ENCODE data around the gene IKZF1. TPM values are rescaled to one million over a fixed set of nuclear protein-coding genes. Genes with fewer than 3 reads are reported as not detected.

The IKZF1 gene
- total and polyA plus RNA-seq, 2 of the 4 experiments (the other 2 are of a cell fraction), result not detected

DNA sequence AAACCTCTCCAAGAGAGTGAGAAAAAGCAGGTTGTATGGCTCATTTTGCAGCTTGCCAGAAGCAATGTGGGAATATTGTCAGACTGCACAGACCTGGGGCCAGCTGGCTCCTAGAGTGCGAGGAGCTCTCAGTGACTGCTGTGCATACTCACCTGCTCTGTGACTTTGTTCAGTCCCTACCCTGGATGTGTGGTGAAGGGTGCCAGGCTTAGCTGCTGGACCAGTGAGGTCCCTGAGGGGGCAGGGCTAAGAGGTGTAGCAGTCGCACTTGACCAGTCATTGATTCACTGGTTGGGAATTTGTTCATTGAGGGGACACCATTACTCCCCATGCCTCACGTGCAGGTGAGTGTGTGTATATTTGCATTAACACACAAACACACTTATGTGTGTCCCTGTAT lies 60.1 kb downstream of the IKZF1 start:
- no peaks in the 10 kb centered on the region for H3K9me1 ChIP-seq (ENCODE audit: insufficient read depth, low read length)
- BruUV-seq (replicated peaks), result no TSS peak
- ATAC-seq (ENCODE audit: low read depth) (no peak), DNase-seq (no peak)
- intact Hi-C loops (cut with micrococcal nuclease), result no loop called here
- no peak overlapping the region for H3K23ac ChIP-seq (ENCODE audit: low read depth, low read length)
- no peak for TF ChIP-seq MXI1 (IDR thresholded peaks at IDR 0.05; ENCODE audit: borderline replicate concordance, low read depth, low read length)
- H3K9ac ChIP-seq (ENCODE audit: low read depth, low read length), result no peak overlapping the region
- no peaks in the 10 kb centered on the region for H3K9me3 ChIP-seq (ENCODE audit: control insufficient read depth, insufficient read depth, low read length)
- H3K4ac ChIP-seq (ENCODE audit: low read depth, low read length), result no peak overlapping the region
- H3K4me1 ChIP-seq (ENCODE audit: control insufficient read depth, insufficient read depth, low read length), result no peaks in the 10 kb centered on the region
- 60% methylated on average over 1 of the region's 3 CpGs; no CpG with 5 or more reads in 1 of the 2 experiments for WGBS, 2 experiments (ENCODE audit: extremely low coverage in 2 of 2, insufficient read length in 1 of 2)
- H3K27me3 ChIP-seq (ENCODE audit: control insufficient read depth, insufficient read depth, low read length), result no peaks in the 10 kb centered on the region; the same call in 1 of the 2 replicates
- H3K4me2 ChIP-seq (ENCODE audit: low read depth, low read length), result no peak overlapping the region
- H3K27ac ChIP-seq (ENCODE audit: insufficient read depth, low read length), result no peak overlapping the region
- ChIA-PET POLR2A (ENCODE audit: unreplicated experiment) (no interaction called here), CTCF (no interaction called here)
- H3K4me3 ChIP-seq (ENCODE audit: insufficient read depth, low read depth, low read length), result no peak overlapping the region
- no peak overlapping the region for H2AK5ac ChIP-seq (ENCODE audit: low read depth, low read length)
- H2AK9ac ChIP-seq (replicated peaks; ENCODE audit: low read depth, low read length, poor library complexity), result no peak overlapping the region
- no peak overlapping the region for H2BK120ac ChIP-seq (ENCODE audit: low read depth, low read length)
- H3K36me3 ChIP-seq (ENCODE audit: control insufficient read depth, insufficient read depth, low read length), result no peaks in the 10 kb centered on the region
- in situ Hi-C loops (cut with MboI; ENCODE audit: low sequenced_read_pairs), result no loop called here
- H3K56ac ChIP-seq (ENCODE audit: extremely low read depth, insufficient read depth, low read length), result no peak overlapping the region
- H3K18ac ChIP-seq (ENCODE audit: low read depth, low read length), result no peak overlapping the region
- no peak overlapping the region for H2BK15ac ChIP-seq (ENCODE audit: low read depth, low read length)
- no peak overlapping the region for H3K14ac ChIP-seq (replicated peaks; ENCODE audit: low read depth, low read length)
- no peak overlapping the region for H4K91ac ChIP-seq (ENCODE audit: insufficient read depth, low read depth, low read length)
- H4K5ac ChIP-seq (ENCODE audit: low read depth, low read length), result no peak overlapping the region
- no peak overlapping the region for H2AFZ ChIP-seq (replicated peaks; ENCODE audit: low read length, poor library complexity)
- H2BK5ac ChIP-seq (ENCODE audit: low read depth, low read length, poor library complexity, severe bottlenecking), result no peak overlapping the region
- no peak overlapping the region for H4K8ac ChIP-seq (ENCODE audit: low read depth in 2 of 2, low read length in 2 of 2)
- H2BK20ac ChIP-seq (ENCODE audit: low read depth, low read length), result no peak overlapping the region
- no peaks in the 10 kb centered on the region for H3K79me1 ChIP-seq (ENCODE audit: low read depth in 1 of 2, low read length in 2 of 2)
- dilution Hi-C loops (cut with HindIII; ENCODE audit: low sequenced_read_pairs, unreplicated experiment), result no loop called here
- H4K20me1 ChIP-seq (ENCODE audit: insufficient read depth, low read length), result no peaks in the 10 kb centered on the region
